SK-N-SH (cell line): ENCODE data around the gene EXOC8. TPM values are rescaled to one million over a fixed set of nuclear protein-coding genes. Genes with fewer than 3 reads are reported as not detected.
A peak's percentile ranks its signal among the peaks of the same experiment; 100 is the strongest.

Experiments
- CTCF ChIA-PET: fragments of 300-600, 350-600 bp; formaldehyde crosslinking; extraction: SDS; loops from one replicate; lab custom pipeline; 2021; lab: Yijun Ruan, JAX
- POLR2A ChIA-PET: fragments of 350-600 bp; sonication (Branson Sonifier 250); formaldehyde crosslinking; extraction: SDS; loops from one replicate; lab custom pipeline; 2020; ENCODE audit warnings: antibody characterized with exemption, inconsistent platforms; lab: Yijun Ruan, JAX
- DNase-seq: peaks from one replicate; pipeline ENCODE4 v3.0.0; 2012
- H2AFZ ChIP-seq: fragments of 200-600 bp; sonication (generic); 2 replicates; pipeline ENCODE4 v1.8.1; 2016; ENCODE audit warnings: antibody characterized with exemption, mild to moderate bottlenecking, low read depth
- H3F3A ChIP-seq: fragments of 200-600 bp; sonication (generic); replicated peaks from 2 replicates; pipeline ENCODE3; 2016; ENCODE audit warnings: antibody characterized with exemption, mild to moderate bottlenecking; ENCODE audit not compliant: insufficient read depth
- H3K27ac ChIP-seq, 2 experiments: fragments of 200-500 bp in 1 of 2; fragments of 200-600 bp in 1 of 2; sonication (Bioruptor generic) in 1 of 2; sonication (generic), shearing (Covaris generic) in 1 of 2; 2 replicates each; pipeline versions ENCODE4 v1.5.1 to v1.6.1; 2014 to 2016; ENCODE audit warnings: low read depth in 2 of 2, inconsistent platforms in 1 of 2, low read length in 1 of 2, mild to moderate bottlenecking in 1 of 2, mixed read lengths in 1 of 2
- H3K27me3 ChIP-seq: fragments of 200-600 bp; sonication (generic), shearing (Covaris generic); 2 replicates; pipeline ENCODE4 v1.6.1; 2016; ENCODE audit warnings: mixed run types; ENCODE audit not compliant: insufficient read depth
- H3K36me3 ChIP-seq, 2 experiments: fragments of 200-500 bp in 1 of 2; fragments of 200-600 bp in 1 of 2; sonication (Bioruptor generic) in 1 of 2; sonication (generic) in 1 of 2; replicated peaks in 1 of 2; 2 replicates each; pipeline versions ENCODE3 to v1.5.1; 2014 to 2016; ENCODE audit warnings: low read length in 1 of 2, mild to moderate bottlenecking in 1 of 2; ENCODE audit not compliant: insufficient read depth in 2 of 2, control insufficient read depth in 1 of 2
- H3K4me1 ChIP-seq, 2 experiments: fragments of 200-500 bp in 1 of 2; fragments of 200-600 bp in 1 of 2; sonication (Bioruptor generic) in 1 of 2; sonication (generic), shearing (Covaris generic) in 1 of 2; 2 replicates each; pipeline versions ENCODE4 v1.5.1 to v1.6.1; 2014 to 2016; ENCODE audit warnings: low read depth in 1 of 2, low read length in 1 of 2, mixed run types in 1 of 2; ENCODE audit not compliant: insufficient read depth in 2 of 2, control insufficient read depth in 1 of 2
- H3K4me2 ChIP-seq: fragments of 200-600 bp; sonication (generic), shearing (Covaris generic); 2 replicates; pipeline ENCODE4 v1.6.1; 2017; ENCODE audit warnings: mixed run types
- H3K4me3 ChIP-seq, 2 experiments: fragments of 200-500 bp in 1 of 2; fragments of 200-600 bp in 1 of 2; sonication (Bioruptor generic) in 1 of 2; sonication (generic), shearing (Covaris generic) in 1 of 2; 2 replicates each; pipeline versions ENCODE4 v1.5.1 to v1.8.1; 2014 to 2016; ENCODE audit warnings: low read depth in 2 of 2, inconsistent platforms in 1 of 2, low read length in 1 of 2, mild to moderate bottlenecking in 1 of 2, mixed read lengths in 1 of 2, moderate library complexity in 1 of 2
- H3K79me2 ChIP-seq: fragments of 200-600 bp; sonication (generic); 2 replicates; pipeline ENCODE4 v1.8.1; 2017; ENCODE audit warnings: mild to moderate bottlenecking; ENCODE audit not compliant: insufficient read depth
- H3K9ac ChIP-seq: fragments of 200-600 bp; sonication (generic); 2 replicates; pipeline ENCODE4 v1.6.1; 2017; ENCODE audit warnings: mixed run types
- H3K9me2 ChIP-seq: fragments of 200-600 bp; sonication (generic); 2 replicates; pipeline ENCODE4 v1.6.1; 2017; ENCODE audit warnings: mixed run types
- H3K9me3 ChIP-seq: fragments of 200-600 bp; sonication (generic); 2 replicates; pipeline ENCODE4 v1.6.1; 2017; ENCODE audit warnings: mixed run types, mild to moderate bottlenecking, moderate library complexity
- H4K20me1 ChIP-seq: fragments of 200-600 bp; sonication (generic); 2 replicates; pipeline ENCODE4 v1.6.1; 2017; ENCODE audit warnings: mild to moderate bottlenecking, mixed run types; ENCODE audit not compliant: insufficient read depth
- CHD2 ChIP-seq: fragments of 150-350 bp; IDR thresholded peaks from 2 replicates; pipeline ENCODE4 v1.6.1; 2018; ENCODE audit warnings: low read length; ENCODE audit not compliant: partially characterized antibody
- CTCF ChIP-seq: fragments of 200-600 bp; sonication (generic); IDR thresholded peaks from 2 replicates; pipeline ENCODE4 v1.6.1; 2017; ENCODE audit warnings: antibody characterized with exemption, mild to moderate bottlenecking, moderate library complexity
- ELF1 ChIP-seq: IDR thresholded peaks from 2 replicates; pipeline ENCODE4 v1.4.0; 2012
- FOXJ3 ChIP-seq: sonication (generic); formaldehyde crosslinking; IDR thresholded peaks from 2 replicates; pipeline ENCODE4 v1.5.1; 2020; ENCODE audit warnings: mild to moderate bottlenecking, missing genetic modification reagents
- FOXM1 ChIP-seq: IDR thresholded peaks from 2 replicates; pipeline ENCODE4 v1.4.0; 2012; ENCODE audit warnings: low read depth, mild to moderate bottlenecking
- GABPA ChIP-seq: IDR thresholded peaks from 2 replicates; pipeline ENCODE4 v1.4.0; 2012; ENCODE audit warnings: low read depth, mild to moderate bottlenecking
- GATA2 ChIP-seq: sonication (generic); formaldehyde crosslinking; IDR thresholded peaks from 2 replicates; pipeline ENCODE4 v1.5.0; 2020; ENCODE audit warnings: mild to moderate bottlenecking, missing genetic modification reagents
- IRF3 ChIP-seq: fragments of 150-350 bp; IDR thresholded peaks from 2 replicates; pipeline ENCODE4 v1.6.1; 2016; ENCODE audit warnings: mild to moderate bottlenecking, low read depth, low read length
- JUND ChIP-seq: IDR thresholded peaks from 2 replicates; pipeline ENCODE4 v1.4.0; 2012
- MAX ChIP-seq: IDR thresholded peaks from 2 replicates; pipeline ENCODE4 v1.4.0; 2012; ENCODE audit warnings: low read depth
- MXI1 ChIP-seq: IDR thresholded peaks from 2 replicates; pipeline ENCODE4 v1.6.1; 2012; ENCODE audit warnings: mild to moderate bottlenecking, low read depth, low read length, improper control_type of control experiment
- NRF1 ChIP-seq: IDR thresholded peaks from 2 replicates; pipeline ENCODE4 v1.6.1; 2012; ENCODE audit warnings: low read depth, mild to moderate bottlenecking, low read length
- PBX3 ChIP-seq: IDR thresholded peaks from 2 replicates; pipeline ENCODE4; 2012
- POLR2AphosphoS5 ChIP-seq: IDR thresholded peaks from 2 replicates; pipeline ENCODE4 v1.6.1; 2012; ENCODE audit warnings: low read depth, low read length
- RCOR1 ChIP-seq: fragments of 150-350 bp; IDR thresholded peaks from 2 replicates; pipeline ENCODE4 v1.6.1; 2017; ENCODE audit warnings: antibody characterized with exemption, low read length
- REST ChIP-seq: IDR thresholded peaks from 2 replicates; pipeline ENCODE4 v1.6.1; 2012; ENCODE audit warnings: mild to moderate bottlenecking, low read depth, low read length, moderate library complexity
- RFX5 ChIP-seq: IDR thresholded peaks from 2 replicates; pipeline ENCODE4 v1.6.1; 2012; ENCODE audit warnings: mild to moderate bottlenecking, improper control_type of control experiment, low read length
- SMC3 ChIP-seq: IDR thresholded peaks from 2 replicates; pipeline ENCODE4 v1.6.1; 2012; ENCODE audit warnings: low read depth, low read length, improper control_type of control experiment
- TAF1 ChIP-seq: IDR thresholded peaks from 2 replicates; pipeline ENCODE4 v1.6.1; 2012; ENCODE audit warnings: low read depth, mild to moderate bottlenecking, low read length, moderate library complexity, borderline replicate concordance
- TCF12 ChIP-seq: IDR thresholded peaks from 2 replicates; pipeline ENCODE4 v1.4.0; 2012
- TEAD4 ChIP-seq: IDR thresholded peaks from 2 replicates; pipeline ENCODE4 v1.4.0; 2012; ENCODE audit warnings: mild to moderate bottlenecking, borderline replicate concordance; ENCODE audit not compliant: insufficient read depth
- USF2 ChIP-seq: fragments of 150-350 bp; IDR thresholded peaks from 2 replicates; pipeline ENCODE4 v1.6.1; 2017; ENCODE audit warnings: antibody characterized with exemption, low read length, low read depth, borderline replicate concordance
- YY1 ChIP-seq: IDR thresholded peaks from 2 replicates; pipeline ENCODE4 v1.4.0; 2012; ENCODE audit warnings: low read depth, mild to moderate bottlenecking
- WGBS: methylation state at CpG from one replicate; pipeline ENCODE4 v1.1.6; 2017; ENCODE audit warnings: low lambda C conversion rate; 5-methylcytosine and 5-hydroxymethylcytosine counted together
- polyA plus RNA-seq, 3 experiments: library from polyadenylated mRNA; depleted of rRNA; stranded (reverse); fragments of >200 nt; gene quantifications; 2 replicates each; pipeline ENCODE4 v1.2.3, GENCODE V29; 2012

Gene EXOC8
- polyA plus RNA-seq (2012; rRNA removed), result 2.1 and 2.5 TPM in 2 replicates
- polyA plus RNA-seq (2012; cell fraction: cytosol; rRNA removed), result 2.1 and 2.2 TPM in 2 replicates
- polyA plus RNA-seq (2012; cell fraction: nucleus; rRNA removed), result 2.6 TPM in 2 replicates

GRCh38 chr1:231337472-231338269 lies at the start of gene EXOC8:
TSS of gene EXOC8 (minus strand) at chr1:231337852. CDS start at chr1:231337745, 107 bp downstream.
- peak within 1 kb of the TSS; percentile 88 for H3K9ac ChIP-seq
- peak within 1 kb of the TSS; percentile 87 to 98 for H3K4me3 ChIP-seq
- H3K4me2 ChIP-seq, result peak within 1 kb of the TSS; percentile 98
- H4K20me1 ChIP-seq, result peaks cover 42% of the 10 kb centered on the region
- peaks cover 13 to 44% of the 10 kb centered on the region in 2 experiments; a peak in 3 of 4 replicates for H3K4me1 ChIP-seq
- peak within 1 kb of the TSS; percentile 86 for H2AFZ ChIP-seq
- peak; percentile 96 for DNase-seq
- 1% methylated on average over 31 of the region's 74 CpGs for WGBS
- ChIA-PET CTCF (interaction anchor here (0.8 to 3.0 kb wide), 7 partner anchors 12 to 263 kb away, joined by 3 to 10 read pairs (median 6); no protein-coding TSS in a partner anchor), POLR2A (interaction anchor here (0.6 to 1.0 kb wide), 2 partner anchors 84 to 185 kb away, joined by 3 to 4 read pairs; no protein-coding TSS in a partner anchor)
- no peaks in the 10 kb centered on the region for H3K9me2 ChIP-seq
- H3K27ac ChIP-seq, result peak within 1 kb of the TSS; percentile 99
- H3K9me3 ChIP-seq, result no peaks in the 10 kb centered on the region
- no peaks in the 10 kb centered on the region for H3K27me3 ChIP-seq
- H3F3A ChIP-seq, result no peaks in the 10 kb centered on the region
- peaks cover 92% of the 10 kb centered on the region for H3K79me2 ChIP-seq
- H3K36me3 ChIP-seq, result peaks cover 29 to 36% of the 10 kb centered on the region in 2 experiments
- TF ChIP-seq TEAD4 (no peak), GATA2 (CRISPR knock-in tag) (no peak), ELF1 (peak; percentile 99), REST (0 out of 2 replicates have a peak, but pooled peaks have one; percentile 17), TCF12 (no peak), FOXM1 (no peak), MXI1 (peak; percentile 90), FOXJ3 (CRISPR knock-in tag) (no peak), RCOR1 (no peak), GABPA (peak; percentile 46; the same call in 1 of the 2 replicates), NRF1 (peak; percentile 100), TAF1 (peak; percentile 95), SMC3 (no peak), CHD2 (peak; percentile 99), USF2 (no peak), YY1 (peak; percentile 23; the same call in 1 of the 2 replicates), CTCF (peak; percentile 8; the same call in 1 of the 2 replicates), POLR2AphosphoS5 (peak; percentile 82), IRF3 (no peak), PBX3 (no peak), RFX5 (no peak), JUND (no peak), MAX (peak; percentile 47)
